H1 (cell line): Measurements from ENCODE around the gene RNF145. TPM values are rescaled to one million over a fixed set of nuclear protein-coding genes. Genes with fewer than 3 reads are reported as not detected.

Experiments used
- CHD1 ChIP-seq: IDR thresholded peaks from 2 replicates; pipeline ENCODE4 v1.6.1; 2012; ENCODE audit warnings: low read depth, low read length, improper control_type of control experiment
- polyA plus RNA-seq, 7 experiments: library from polyadenylated mRNA; depleted of rRNA in 3 of 7; stranded (reverse) in 5 of 7; unstranded in 2 of 7; fragments of >200 nt in 5 of 7; fragments of 200-250 nt in 2 of 7; gene quantifications; 1 replicate in 5 of 7; 2 replicates in 1 of 7; 4 replicates in 1 of 7; pipeline versions ENCODE4 v1.2.1 to v1.2.3, GENCODE V29; 2011 to 2013; ENCODE audit warnings: missing spikeins in 2 of 7, mixed read lengths in 2 of 7
- total RNA-seq: library from RNA; stranded (reverse); fragmentation: NEBNext Ultra II Directional; extraction: Animal tissue kit (Norgen Biotek cat#: 25700); gene quantifications from 2 replicates; pipeline ENCODE4 v1.2.1, GENCODE V29; 2021

Gene RNF145
- total and polyA plus RNA-seq, 2 of the 8 experiments (the other 6 are each of a cell fraction or from before 2014, with no cell fraction given), result 34.2 to 72.5 TPM

GRCh38 chr5:159132429-159133040 lies 76.8 kb downstream of the RNF145 start (continued):
- no peak for TF ChIP-seq CHD1
- TF ChIP-seq, all 59 proteins: peak for 0
